HG02970 (cell line): ENCODE measurements around the gene TXNL1.
A peak's percentile ranks its signal among the peaks of the same experiment; 100 is the strongest.

ENCODE experiments used
- ATAC-seq: cut with Tn5 transposase; IDR thresholded peaks from one replicate; pipeline ENCODE4 v1.9.1; 2021; ENCODE audit warnings: mild to moderate bottlenecking, moderate library complexity, moderate number of reproducible peaks; ENCODE audit not compliant: unreplicated experiment, low FRiP score

Gene TXNL1

GRCh38 chr18:56647071-56647470, 8.7 kb upstream of the TXNL1 start:
- no peak for ATAC-seq

- ATAC-seq: no peak
These were observed 7.1 kb upstream of the TXNL1 start for GRCh38 chr18:56645415-56646016.

GRCh38 chr18:56643381-56643780, 5.0 kb upstream of the TXNL1 start:
- no peak for ATAC-seq

DNA sequence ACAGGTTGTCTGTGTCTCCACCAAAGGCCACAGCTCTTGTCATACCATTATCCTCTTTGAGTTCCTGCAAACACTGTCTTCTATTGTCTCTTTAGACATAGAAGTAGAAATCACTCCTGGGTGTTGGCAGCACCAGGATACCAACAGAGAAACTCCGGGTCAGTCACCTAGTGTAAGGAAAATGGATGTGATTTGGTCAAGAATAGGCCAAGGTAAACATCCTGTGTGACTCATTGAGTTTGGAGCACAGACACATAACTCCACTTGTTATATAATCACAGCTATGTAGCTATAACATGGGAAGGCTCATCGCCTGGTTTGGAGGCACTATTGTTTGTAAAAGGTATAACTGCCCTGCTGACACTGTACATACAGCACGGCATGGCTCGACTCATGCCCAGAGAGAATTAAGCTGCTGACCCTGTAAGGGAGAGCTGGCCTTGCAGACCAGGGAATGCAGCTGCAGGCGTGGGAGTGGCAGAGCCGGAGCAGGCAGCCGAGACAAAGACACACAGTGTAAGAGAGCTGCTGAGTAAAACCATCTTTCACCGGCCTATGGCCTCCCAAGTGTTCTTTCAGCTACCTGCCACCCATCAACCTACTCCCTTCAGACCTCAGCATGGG, 3.4 kb upstream of the TXNL1 start:
- no peak for ATAC-seq

- ATAC-seq: no peak
These were observed 1.2 kb upstream of the TXNL1 start for GRCh38 chr18:56639571-56639970.

DNA sequence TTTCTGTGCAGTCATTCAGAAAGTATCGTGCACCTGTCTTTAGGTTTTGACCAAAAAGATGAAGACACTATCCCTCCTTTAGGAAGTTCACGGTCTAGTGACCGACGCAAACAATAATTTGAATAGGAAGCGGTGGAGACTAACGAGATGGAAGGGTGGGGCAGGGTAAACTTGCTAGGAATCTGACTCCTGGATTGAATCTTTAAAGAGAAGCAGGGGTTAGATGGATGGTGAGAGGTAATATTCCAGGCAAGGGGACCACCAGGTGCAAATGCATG, 651 bp upstream of the TXNL1 start:
- ATAC-seq: peak; percentile 12

DNA sequence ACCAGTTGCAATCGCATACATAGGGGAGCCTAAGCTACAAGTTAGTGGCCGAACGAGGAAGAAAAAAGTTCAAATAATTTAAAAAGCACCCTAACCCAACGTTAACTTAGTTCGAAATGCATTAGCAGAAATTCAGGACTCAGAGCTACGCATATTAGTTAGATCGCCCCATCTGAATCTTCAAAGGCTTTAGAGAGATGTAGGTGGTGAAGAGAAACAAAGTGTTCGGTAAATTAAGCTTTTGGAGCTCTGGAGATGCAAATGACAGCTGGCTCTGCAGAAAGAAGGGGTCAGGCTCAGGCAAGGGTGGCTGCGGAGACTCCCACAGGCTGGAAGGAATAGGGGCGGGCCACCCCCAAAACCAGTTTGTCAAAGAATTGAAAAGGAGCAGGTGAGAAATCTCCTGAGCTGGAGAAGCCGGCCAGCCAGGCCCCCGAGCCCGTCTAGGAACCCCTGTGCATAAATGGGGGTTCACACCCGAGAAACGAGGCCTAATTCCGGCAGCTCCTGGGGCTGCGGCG, 621 bp downstream of the TXNL1 start:
- ATAC-seq: no peak

- ATAC-seq: no peak
These were observed 1.2 kb downstream of the TXNL1 start for GRCh38 chr18:56637176-56637575.

- no peak for ATAC-seq
These were observed 3.4 kb downstream of the TXNL1 start for GRCh38 chr18:56635007-56635406.

GRCh38 chr18:56632070-56633022, 6.0 kb downstream of the TXNL1 start:
- no peak for ATAC-seq

DNA sequence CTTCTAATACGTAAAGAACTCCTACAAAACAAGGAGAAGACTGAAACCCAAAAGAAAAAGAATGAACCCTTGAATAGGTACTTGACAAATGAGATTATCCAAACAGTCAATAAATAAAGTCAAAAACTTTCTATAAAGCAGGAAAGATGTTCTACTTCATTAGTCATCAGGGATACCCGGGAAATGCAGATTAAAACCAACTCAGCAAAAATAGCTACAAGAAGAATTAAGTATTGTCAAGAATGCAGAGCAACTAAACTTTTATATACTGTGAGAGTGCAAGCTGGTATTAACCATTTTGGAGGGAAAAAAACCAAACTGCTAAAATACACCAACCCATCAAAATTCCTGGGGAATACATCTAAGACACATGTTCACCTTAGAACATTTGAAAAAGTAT, 10.4 kb downstream of the TXNL1 start:
- no peak for ATAC-seq

DNA sequence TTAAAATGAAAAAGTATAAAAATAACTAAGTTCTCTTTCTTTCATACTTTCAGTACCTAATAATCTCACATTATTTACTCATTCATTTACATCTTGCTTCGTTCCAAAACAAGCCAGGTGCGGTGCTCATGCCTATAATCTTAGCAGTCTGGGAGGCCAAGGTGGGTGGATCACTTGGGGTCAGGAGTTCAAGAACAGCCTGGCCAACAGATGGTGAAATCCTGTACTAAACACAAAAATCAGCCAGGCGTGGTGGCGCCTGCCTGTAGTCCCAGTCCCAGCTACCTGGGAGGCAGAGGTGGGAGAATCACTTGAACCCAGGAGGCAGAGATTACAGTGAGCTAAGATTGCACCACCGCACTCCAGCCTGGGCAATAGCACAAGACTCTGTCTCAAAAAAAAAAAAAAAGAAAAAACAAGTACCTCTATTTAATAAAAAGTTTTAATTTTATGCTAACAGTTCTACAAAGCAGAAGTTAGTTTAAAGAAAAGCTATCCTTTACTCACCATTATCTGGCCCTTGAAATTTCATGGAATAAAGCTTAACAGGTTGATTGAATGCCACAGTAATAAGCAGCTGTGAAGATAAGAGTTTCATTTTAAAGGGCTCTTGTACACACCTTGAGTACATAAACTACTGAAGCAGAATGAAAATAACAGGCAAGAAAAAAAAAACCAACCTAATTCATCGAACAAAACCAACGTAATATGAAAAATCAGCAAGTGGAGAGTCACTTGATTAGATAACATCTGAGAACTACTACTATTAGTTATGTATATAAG, 22.5 kb downstream of the TXNL1 start:
- no peak for ATAC-seq

GRCh38 chr18:56606618-56607017, 31.8 kb downstream of the TXNL1 start:
- no peak for ATAC-seq

GRCh38 chr18:56598422-56598821, 40.0 kb downstream of the TXNL1 start:
- no peak for ATAC-seq

- no peak for ATAC-seq
These were observed 44.5 kb downstream of the TXNL1 start for GRCh38 chr18:56593906-56594305.

DNA sequence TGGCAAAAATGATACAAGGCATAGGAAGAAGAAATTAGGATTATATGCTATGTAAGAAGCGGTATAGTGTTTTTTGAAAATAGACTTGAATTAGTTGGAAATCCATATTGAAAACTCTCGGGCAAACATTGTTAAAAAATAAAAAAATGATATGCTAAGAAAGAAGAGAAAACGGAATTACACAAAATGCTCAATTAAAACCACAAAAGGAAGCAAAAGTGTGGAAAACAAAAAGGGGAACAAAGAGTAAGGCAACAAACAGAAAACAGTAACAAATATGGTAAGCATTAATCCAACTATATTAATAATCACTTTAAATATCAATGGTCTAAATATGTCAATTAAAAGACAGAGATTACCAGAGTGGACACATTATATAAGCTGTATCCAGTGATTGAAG, 58.4 kb downstream of the TXNL1 start:
- no peak for ATAC-seq

- ATAC-seq: no peak
These were observed 58.9 kb downstream of the TXNL1 start for GRCh38 chr18:56579451-56579850.

DNA sequence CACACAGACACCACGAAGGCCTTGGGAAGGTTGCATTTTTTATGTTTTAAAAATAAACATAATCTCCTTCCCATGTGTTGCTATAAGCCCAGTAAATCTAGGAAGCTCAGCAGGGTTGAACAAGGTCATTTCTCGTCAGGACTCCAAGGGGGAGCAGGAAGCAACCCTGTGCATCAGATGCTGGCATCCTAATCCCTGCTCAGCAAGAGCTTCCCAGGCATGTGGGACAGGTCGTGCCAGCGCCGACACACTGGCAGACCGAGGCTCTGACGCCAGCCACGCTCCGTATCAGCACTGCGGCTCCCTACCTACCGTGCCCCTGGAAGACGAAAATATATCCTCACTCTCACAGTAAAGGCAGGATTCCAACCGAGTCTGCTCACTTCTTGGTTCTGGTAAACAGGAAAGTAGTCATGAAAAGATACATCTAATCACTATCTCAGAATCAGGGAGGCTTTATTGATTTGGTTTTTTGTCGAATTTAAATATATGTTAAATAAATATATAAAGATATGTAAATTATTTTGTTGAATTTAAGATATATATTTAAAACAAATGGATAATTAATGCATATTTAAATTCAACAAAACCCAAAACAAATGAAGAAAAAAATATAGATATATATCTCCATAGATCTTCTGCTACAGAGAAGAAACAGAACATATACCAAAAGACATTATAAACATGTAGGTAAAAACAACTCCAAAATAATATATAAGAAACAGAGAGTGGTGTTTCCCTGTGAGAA, 61.4 kb downstream of the TXNL1 start:
- no peak for ATAC-seq

GRCh38 chr18:56575819-56576663, 62.4 kb downstream of the TXNL1 start:
- ATAC-seq: no peak
